HG03521 (cell line): ENCODE measurements around the gene AGPAT2.

Experiments
- ATAC-seq: cut with Tn5 transposase; IDR thresholded peaks from one replicate; pipeline ENCODE4 v1.9.1; 2021; ENCODE audit warnings: mild to moderate bottlenecking, moderate library complexity; ENCODE audit not compliant: unreplicated experiment

The AGPAT2 gene

GRCh38 chr9:136690104-136690805 lies 3.0 kb upstream of the AGPAT2 start:
- ATAC-seq = no peak

GRCh38 chr9:136689108-136689460 lies 1.8 kb upstream of the AGPAT2 start:
- no peak for ATAC-seq

- no peak for ATAC-seq
Observed at GRCh38 chr9:136688274-136689107, 1.2 kb upstream of the AGPAT2 start.

GRCh38 chr9:136687721-136688223 lies 515 bp upstream of the AGPAT2 start:
- ATAC-seq = no peak

- ATAC-seq = no peak
Observed at GRCh38 chr9:136686534-136686793, 793 bp downstream of the AGPAT2 start.

- no peak for ATAC-seq
Observed at GRCh38 chr9:136685790-136686533, 1.3 kb downstream of the AGPAT2 start.

GRCh38 chr9:136685216-136685615 lies 2.0 kb downstream of the AGPAT2 start:
- ATAC-seq = no peak

GRCh38 chr9:136684799-136685198 lies 2.5 kb downstream of the AGPAT2 start:
- ATAC-seq = no peak

GRCh38 chr9:136684339-136684738 lies 2.9 kb downstream of the AGPAT2 start:
- ATAC-seq = no peak

- ATAC-seq = no peak
Observed at GRCh38 chr9:136683755-136684154, 3.5 kb downstream of the AGPAT2 start.

GRCh38 chr9:136683173-136683745 lies 4.0 kb downstream of the AGPAT2 start:
- ATAC-seq = no peak

GRCh38 chr9:136682710-136683109 lies 4.5 kb downstream of the AGPAT2 start:
- ATAC-seq = no peak

- ATAC-seq = no peak
Observed at GRCh38 chr9:136681945-136682699, 5.1 kb downstream of the AGPAT2 start.

- ATAC-seq = no peak
Observed at GRCh38 chr9:136681029-136681428, 6.2 kb downstream of the AGPAT2 start.

- no peak for ATAC-seq
Observed at GRCh38 chr9:136679431-136679941, 7.8 kb downstream of the AGPAT2 start.

- ATAC-seq = no peak
Observed at GRCh38 chr9:136678624-136679023, 8.6 kb downstream of the AGPAT2 start.

GRCh38 chr9:136678034-136678433 lies 9.2 kb downstream of the AGPAT2 start:
- no peak for ATAC-seq

GRCh38 chr9:136676920-136677686 lies 10.2 kb downstream of the AGPAT2 start:
- ATAC-seq = no peak

- ATAC-seq = no peak
Observed at GRCh38 chr9:136676297-136676794, 10.9 kb downstream of the AGPAT2 start.
